GM19351 (cell line): ENCODE results near the gene TAOK3.
"Not testable (repeated sequence)": the region's sequence is repeated elsewhere in the genome, so short reads cannot be mapped to it uniquely, and the experiment has no call there.

Experiments
- ATAC-seq: cut with Tn5 transposase; IDR thresholded peaks from one replicate; pipeline ENCODE4 v1.9.1; 2021; ENCODE audit warnings: mild to moderate bottlenecking, moderate library complexity; ENCODE audit not compliant: unreplicated experiment

Gene TAOK3

GRCh38 chr12:118304093-118304492 lies 68.6 kb downstream of the TAOK3 start:
- no peak for ATAC-seq

- ATAC-seq: no peak
Observed at GRCh38 chr12:118302053-118302452, 70.7 kb downstream of the TAOK3 start.

- ATAC-seq: no peak
Observed at GRCh38 chr12:118299791-118300460, 72.8 kb downstream of the TAOK3 start.

- no peak for ATAC-seq
Observed at GRCh38 chr12:118297284-118297683, 75.4 kb downstream of the TAOK3 start.

GRCh38 chr12:118292836-118293235 lies 79.9 kb downstream of the TAOK3 start:
- no peak for ATAC-seq

GRCh38 chr12:118290130-118290529 lies 82.6 kb downstream of the TAOK3 start:
- ATAC-seq: no peak

GRCh38 chr12:118288174-118288573 lies 84.5 kb downstream of the TAOK3 start:
- ATAC-seq: no peak

- ATAC-seq: no peak
Observed at GRCh38 chr12:118287728-118288127, 85.0 kb downstream of the TAOK3 start.

- ATAC-seq: no peak
Observed at GRCh38 chr12:118282767-118283166, 89.9 kb downstream of the TAOK3 start.

- ATAC-seq: not testable (repeated sequence)
Observed at GRCh38 chr12:118278288-118278687, 94.4 kb downstream of the TAOK3 start.

- ATAC-seq: peak; percentile 48
Observed at GRCh38 chr12:118274066-118274465, 98.6 kb downstream of the TAOK3 start.

GRCh38 chr12:118271770-118272417 lies 100.8 kb downstream of the TAOK3 start:
- no peak for ATAC-seq

- ATAC-seq: no peak
Observed at GRCh38 chr12:118271183-118271582, 101.5 kb downstream of the TAOK3 start.

- no peak for ATAC-seq
Observed at GRCh38 chr12:118269806-118270205, 102.9 kb downstream of the TAOK3 start.

- ATAC-seq: no peak
Observed at GRCh38 chr12:118259079-118259478, 113.6 kb downstream of the TAOK3 start.

- ATAC-seq: no peak
Observed at GRCh38 chr12:118256352-118256751, 116.4 kb downstream of the TAOK3 start.

- ATAC-seq: no peak
Observed at GRCh38 chr12:118249547-118249946, 123.2 kb downstream of the TAOK3 start.

GRCh38 chr12:118245886-118246285 lies 126.8 kb downstream of the TAOK3 start:
- not testable (repeated sequence) for ATAC-seq

GRCh38 chr12:118238888-118239287 lies 133.8 kb downstream of the TAOK3 start:
- peak; percentile 56 for ATAC-seq

- ATAC-seq: no peak
Observed at GRCh38 chr12:118237908-118238307, 134.8 kb downstream of the TAOK3 start.

- ATAC-seq: peak; percentile 90
Observed at GRCh38 chr12:118237052-118237665, 135.5 kb downstream of the TAOK3 start.

GRCh38 chr12:118220702-118221101 lies 152.0 kb downstream of the TAOK3 start:
- no peak for ATAC-seq
